ENCODE results near the gene PARD6G.
"Not testable (repeated sequence)": the region's sequence is repeated elsewhere in the genome, so short reads cannot be mapped to it uniquely, and the experiment has no call there.

PARD6G gene

GRCh38 chr18:80241919-80242777 lies 5.2 kb downstream of the PARD6G start:
- DNase-seq (ENCODE audit: low read depth): no peak

- DNase-seq (ENCODE audit: low read depth): no peak
Measured at GRCh38 chr18:80239830-80240229, 7.5 kb downstream of the PARD6G start.

- no peak for DNase-seq (ENCODE audit: low read depth)
Measured at GRCh38 chr18:80238651-80239260, 8.6 kb downstream of the PARD6G start.

GRCh38 chr18:80237519-80237918 lies 9.8 kb downstream of the PARD6G start:
- DNase-seq (ENCODE audit: low read depth): not testable (repeated sequence)

- DNase-seq (ENCODE audit: low read depth): no peak
Measured at GRCh38 chr18:80234398-80234797, 12.9 kb downstream of the PARD6G start.

- no peak for DNase-seq (ENCODE audit: low read depth)
Measured at GRCh38 chr18:80233899-80234298, 13.4 kb downstream of the PARD6G start.

GRCh38 chr18:80233201-80233835 lies 14.0 kb downstream of the PARD6G start:
- DNase-seq (ENCODE audit: low read depth): no peak

GRCh38 chr18:80232710-80233109 lies 14.6 kb downstream of the PARD6G start:
- DNase-seq (ENCODE audit: low read depth): no peak

- DNase-seq (ENCODE audit: low read depth): no peak
Measured at GRCh38 chr18:80232030-80232429, 15.3 kb downstream of the PARD6G start.

- no peak for DNase-seq (ENCODE audit: low read depth)
Measured at GRCh38 chr18:80231616-80232015, 15.7 kb downstream of the PARD6G start.

- DNase-seq (ENCODE audit: low read depth): no peak
Measured at GRCh38 chr18:80231151-80231550, 16.2 kb downstream of the PARD6G start.

GRCh38 chr18:80229766-80230745 lies 17.3 kb downstream of the PARD6G start:
- DNase-seq (ENCODE audit: low read depth): no peak

GRCh38 chr18:80229363-80229762 lies 18.0 kb downstream of the PARD6G start:
- DNase-seq (ENCODE audit: low read depth): no peak

- no peak for DNase-seq (ENCODE audit: low read depth)
Measured at GRCh38 chr18:80228051-80228848, 19.1 kb downstream of the PARD6G start.

- DNase-seq (ENCODE audit: low read depth): no peak
Measured at GRCh38 chr18:80227472-80227871, 19.8 kb downstream of the PARD6G start.

- no peak for DNase-seq (ENCODE audit: low read depth)
Measured at GRCh38 chr18:80225685-80226084, 21.6 kb downstream of the PARD6G start.

GRCh38 chr18:80223581-80224148 lies 23.6 kb downstream of the PARD6G start:
- DNase-seq (ENCODE audit: low read depth): no peak

- not testable (repeated sequence) for DNase-seq (ENCODE audit: low read depth)
Measured at GRCh38 chr18:80219488-80219887, 27.8 kb downstream of the PARD6G start.

- DNase-seq (ENCODE audit: low read depth): no peak
Measured at GRCh38 chr18:80218341-80219227, 28.7 kb downstream of the PARD6G start.
